A673 (cell line): ENCODE measurements around the gene DARS1. TPM values are rescaled to one million over a fixed set of nuclear protein-coding genes. Genes with fewer than 3 reads are reported as not detected.

Experiments
- BruUV-seq: library from RNA; stranded (reverse); fragments of 400-500 nt; replicated peaks from 2 replicates; lab custom pipeline; 2021; lab: Mats Ljungman, UMichigan
- CTCF ChIA-PET: fragments of 300-600 bp; sonication (Branson Sonifier 250); formaldehyde crosslinking; loops from one replicate; lab custom pipeline; 2022; ENCODE audit warnings: antibody characterized with exemption; lab: Charles Lee
- POLR2A ChIA-PET: fragments of 300-600 bp; sonication (Branson Sonifier 250); formaldehyde crosslinking; loops from one replicate; lab custom pipeline; 2022; ENCODE audit warnings: antibody characterized with exemption; ENCODE audit not compliant: low non-redundant PET; lab: Charles Lee
- DNase-seq: peaks from one replicate; pipeline ENCODE4 v3.0.0-alpha.2; 2015; ENCODE audit warnings: low spot score
- H3K27ac ChIP-seq: fragments of 200-600 bp; sonication (generic); 2 replicates; pipeline ENCODE4 v1.5.1; 2016; ENCODE audit warnings: mixed run types, low read depth, mild to moderate bottlenecking, mixed read lengths, antibody characterized with exemption, low read length; ENCODE audit not compliant: poor library complexity, severe bottlenecking
- H3K27me3 ChIP-seq: fragments of 200-600 bp; sonication (generic); replicated peaks from 2 replicates; pipeline ENCODE4 v1.6.1; 2017; ENCODE audit warnings: mixed run types, low read depth, mild to moderate bottlenecking, mixed read lengths, antibody characterized with exemption, low read length; ENCODE audit not compliant: insufficient read depth, poor library complexity
- H3K36me3 ChIP-seq: fragments of 200-600 bp; sonication (generic); 2 replicates; pipeline ENCODE4 v1.6.1; 2016; ENCODE audit warnings: mixed run types, mild to moderate bottlenecking, mixed read lengths, antibody characterized with exemption, low read length; ENCODE audit not compliant: insufficient read depth, poor library complexity, severe bottlenecking
- H3K4me1 ChIP-seq: fragments of 200-600 bp; sonication (generic); 2 replicates; pipeline ENCODE4 v1.6.1; 2017; ENCODE audit warnings: mixed run types, mild to moderate bottlenecking, mixed read lengths, antibody characterized with exemption, low read length; ENCODE audit not compliant: insufficient read depth, poor library complexity, severe bottlenecking
- H3K4me3 ChIP-seq: fragments of 200-600 bp; sonication (generic); 2 replicates; pipeline ENCODE4 v1.5.1; 2016; ENCODE audit warnings: low read depth, mixed run types, mild to moderate bottlenecking, mixed read lengths, low read length; ENCODE audit not compliant: poor library complexity, severe bottlenecking
- H3K9me3 ChIP-seq: fragments of 200-600 bp; sonication (generic); 2 replicates; pipeline ENCODE4 v1.6.1; 2016; ENCODE audit warnings: mixed run types, low read depth, mild to moderate bottlenecking, mixed read lengths, antibody characterized with exemption, low read length; ENCODE audit not compliant: poor library complexity, severe bottlenecking
- EZH2 ChIP-seq: fragments of 200-600 bp; sonication (generic); IDR thresholded peaks from 2 replicates; pipeline ENCODE4 v1.6.1; 2017; ENCODE audit warnings: borderline replicate concordance, low read depth, mild to moderate bottlenecking, mixed read lengths, antibody characterized with exemption, low read length; ENCODE audit not compliant: poor library complexity, severe bottlenecking
- intact Hi-C: fragments of 100-400 bp; cut with micrococcal nuclease; formaldehyde crosslinking; loops from one replicate; pipeline ENCODE4 v1.10.0; 2022; ENCODE audit not compliant: unreplicated experiment
- total RNA-seq: library from RNA; stranded (reverse); gene quantifications from 2 replicates; pipeline ENCODE4 v1.2.3, GENCODE V29; 2021
- TF ChIP-seq, protein P1 (sequence below): fragments of 300-800, 200-600 bp; sonication (generic); conservative IDR thresholded peaks from 2 replicates; pipeline ENCODE4 v1.5.1; 2017; ENCODE audit warnings: low read depth, mild to moderate bottlenecking, antibody characterized with exemption, low read length, moderate library complexity, mixed read lengths

The DARS1 gene
- total RNA-seq, 1 experiment from 2014 or later, result 63.6 TPM

DNA sequence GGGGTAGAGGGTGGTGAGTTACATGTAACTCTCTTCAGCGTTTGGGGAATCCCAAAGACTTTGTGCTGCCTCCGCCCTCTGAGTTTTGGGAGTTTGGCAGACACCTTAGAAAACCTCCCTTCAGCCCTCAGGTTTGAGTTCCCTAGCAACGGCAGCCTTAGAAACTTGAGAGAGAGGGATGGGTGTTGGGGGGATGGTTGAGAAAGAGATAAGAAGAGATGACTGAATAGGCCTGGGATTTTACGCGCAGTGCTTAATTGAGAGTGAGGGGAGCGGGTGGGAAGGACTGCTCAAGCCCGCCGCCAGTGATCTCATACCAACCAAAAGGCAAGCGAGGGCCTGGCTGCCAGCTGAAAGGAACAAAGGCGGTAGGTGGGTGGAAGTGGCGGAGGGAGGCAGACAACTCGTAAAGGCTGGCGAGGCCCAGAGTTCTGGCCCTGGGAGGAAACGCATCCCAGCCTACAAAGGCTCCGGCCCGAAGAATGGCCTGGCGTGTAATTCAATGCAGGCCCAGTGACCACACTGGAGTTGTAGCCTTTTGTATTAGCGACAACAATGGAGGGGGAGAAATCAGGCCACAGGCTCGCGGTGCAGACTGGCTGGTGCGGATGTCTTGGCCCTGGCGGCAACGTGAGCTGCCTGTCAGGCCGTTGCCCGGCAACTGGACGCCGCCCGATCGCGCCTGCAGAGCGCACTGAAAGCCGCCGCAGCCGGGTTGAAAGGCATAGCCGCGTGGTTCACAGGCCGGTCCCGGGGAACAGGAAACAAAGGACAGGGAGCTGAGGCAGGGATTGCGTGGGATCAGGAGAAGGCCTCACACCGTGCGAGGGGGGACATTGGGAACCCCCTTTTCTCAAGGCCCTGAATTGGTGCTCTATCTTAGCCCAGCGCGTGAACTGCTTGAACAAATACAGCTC is 39.9 kb upstream of the DARS1 start:
- no TSS peak for BruUV-seq
- intact Hi-C loops, result no loop called here
- H3K36me3 ChIP-seq, result no peaks in the 10 kb centered on the region
- POLR2A ChIA-PET, result no interaction called here
- no peak for TF ChIP-seq EZH2
- TF ChIP-seq, protein P1, sequence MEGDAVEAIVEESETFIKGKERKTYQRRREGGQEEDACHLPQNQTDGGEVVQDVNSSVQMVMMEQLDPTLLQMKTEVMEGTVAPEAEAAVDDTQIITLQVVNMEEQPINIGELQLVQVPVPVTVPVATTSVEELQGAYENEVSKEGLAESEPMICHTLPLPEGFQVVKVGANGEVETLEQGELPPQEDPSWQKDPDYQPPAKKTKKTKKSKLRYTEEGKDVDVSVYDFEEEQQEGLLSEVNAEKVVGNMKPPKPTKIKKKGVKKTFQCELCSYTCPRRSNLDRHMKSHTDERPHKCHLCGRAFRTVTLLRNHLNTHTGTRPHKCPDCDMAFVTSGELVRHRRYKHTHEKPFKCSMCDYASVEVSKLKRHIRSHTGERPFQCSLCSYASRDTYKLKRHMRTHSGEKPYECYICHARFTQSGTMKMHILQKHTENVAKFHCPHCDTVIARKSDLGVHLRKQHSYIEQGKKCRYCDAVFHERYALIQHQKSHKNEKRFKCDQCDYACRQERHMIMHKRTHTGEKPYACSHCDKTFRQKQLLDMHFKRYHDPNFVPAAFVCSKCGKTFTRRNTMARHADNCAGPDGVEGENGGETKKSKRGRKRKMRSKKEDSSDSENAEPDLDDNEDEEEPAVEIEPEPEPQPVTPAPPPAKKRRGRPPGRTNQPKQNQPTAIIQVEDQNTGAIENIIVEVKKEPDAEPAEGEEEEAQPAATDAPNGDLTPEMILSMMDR, result no peak
- H3K9me3 ChIP-seq, result no peaks in the 10 kb centered on the region
- no peak overlapping the region for H3K4me3 ChIP-seq
- DNase-seq, result no peak
- H3K27me3 ChIP-seq, result no peaks in the 10 kb centered on the region
- CTCF ChIA-PET, result no interaction called here
- H3K4me1 ChIP-seq, result no peaks in the 10 kb centered on the region
- H3K27ac ChIP-seq, result no peak overlapping the region

GRCh38 chr2:136024616-136025015 is 39.2 kb upstream of the DARS1 start:
- Histone ChIP-seq H3K36me3 (no peaks in the 10 kb centered on the region), H3K4me1 (no peaks in the 10 kb centered on the region), H3K27ac (no peak overlapping the region), H3K4me3 (no peak overlapping the region), H3K9me3 (no peaks in the 10 kb centered on the region), H3K27me3 (no peaks in the 10 kb centered on the region)
- no TSS peak for BruUV-seq
- intact Hi-C loops, result no loop called here
- DNase-seq, result no peak
- TF ChIP-seq, protein P1, result no peak
- TF ChIP-seq EZH2, result no peak
- ChIA-PET POLR2A (no interaction called here), CTCF (no interaction called here)

GRCh38 chr2:136024185-136024584 is 38.8 kb upstream of the DARS1 start:
- ChIA-PET POLR2A (no interaction called here), CTCF (no interaction called here)
- intact Hi-C loops, result no loop called here
- H3K4me3 ChIP-seq, result no peak overlapping the region
- no TSS peak for BruUV-seq
- no peak overlapping the region for H3K27ac ChIP-seq
- TF ChIP-seq, protein P1, result no peak
- TF ChIP-seq EZH2, result no peak
- H3K9me3 ChIP-seq, result no peaks in the 10 kb centered on the region
- DNase-seq, result no peak
- H3K27me3 ChIP-seq, result no peaks in the 10 kb centered on the region
- H3K4me1 ChIP-seq, result no peaks in the 10 kb centered on the region
- no peaks in the 10 kb centered on the region for H3K36me3 ChIP-seq
